Measurements from ENCODE around the gene MYD88. TPM values are rescaled to one million over a fixed set of nuclear protein-coding genes. Genes with fewer than 3 reads are reported as not detected.
A peak's percentile ranks its signal among the peaks of the same experiment; 100 is the strongest.

MYD88 gene
- total RNA-seq = 10 to 100 TPM; 23.4 to 33.6 TPM
- 10 to 100 TPM; 17.7 to 19.3 TPM for polyA plus RNA-seq
- long read RNA-seq, donor 1, transcript MYD88-203 (4 exons, 2,712 nt) = minor isoform, 10 of 151 reads
- long read RNA-seq, donor 1, transcript MYD88-201 (5 exons, 2,850 nt) = major isoform, 103 of 151 reads
- long read RNA-seq, donor 1, partial matches to known transcripts = 6 of 151 reads
- long read RNA-seq, donor 1, other reads (novel, unspliced or antisense) = 31 of 151 reads
- long read RNA-seq, donor 2, transcript MYD88-201 (5 exons, 2,850 nt) = major isoform, 24 of 34 reads
- long read RNA-seq, donor 2, partial matches to known transcripts = 1 of 34 reads
- long read RNA-seq, donor 2, other reads (novel, unspliced or antisense) = 7 of 34 reads

DNA sequence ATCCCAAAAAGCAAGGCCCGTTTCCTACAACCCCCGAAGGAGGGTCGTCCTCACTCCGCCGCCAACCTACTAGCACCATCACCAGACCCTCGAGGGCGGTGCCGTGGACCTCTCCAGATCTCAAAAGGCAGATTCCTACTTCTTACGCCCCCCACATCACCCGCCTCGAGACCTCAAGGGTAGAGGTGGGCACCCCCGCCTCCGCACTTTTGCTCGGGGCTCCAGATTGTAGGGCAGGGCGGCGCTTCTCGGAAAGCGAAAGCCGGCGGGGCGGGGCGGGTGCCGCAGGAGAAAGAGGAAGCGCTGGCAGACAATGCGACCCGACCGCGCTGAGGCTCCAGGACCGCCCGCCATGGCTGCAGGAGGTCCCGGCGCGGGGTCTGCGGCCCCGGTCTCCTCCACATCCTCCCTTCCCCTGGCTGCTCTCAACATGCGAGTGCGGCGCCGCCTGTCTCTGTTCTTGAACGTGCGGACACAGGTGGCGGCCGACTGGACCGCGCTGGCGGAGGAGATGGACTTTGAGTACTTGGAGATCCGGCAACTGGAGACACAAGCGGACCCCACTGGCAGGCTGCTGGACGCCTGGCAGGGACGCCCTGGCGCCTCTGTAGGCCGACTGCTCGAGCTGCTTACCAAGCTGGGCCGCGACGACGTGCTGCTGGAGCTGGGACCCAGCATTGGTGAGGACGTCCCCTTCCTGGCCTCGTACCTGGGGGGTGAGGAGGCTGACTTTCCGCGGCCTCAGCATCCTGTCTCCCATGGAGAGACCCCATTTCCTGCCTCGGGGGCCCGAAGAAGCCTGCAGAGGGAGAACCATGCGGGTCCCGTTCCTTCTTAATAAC is at the start of gene MYD88:
TSS of gene MYD88 (plus strand) at position 313 of the 842 bp plus-strand sequence. CDS start at position 353, 40 bp downstream.
- H3K27me3 ChIP-seq (ENCODE audit: control insufficient read depth in 1 of 2, insufficient read depth in 2 of 2, low read length in 1 of 2) = no peaks in the 10 kb centered on the region
- WGBS, 2 donors = 2 to 3% methylated on average over 61 to 65 of the region's 65 CpGs
- intact Hi-C loops (cut with DNase I) = loop anchor here in 1 of 2 donors (5.0 kb wide), 2 partner anchors 109 to 314 kb away; partner anchors contain the start of gene ACVR2B
- H3K4me3 ChIP-seq (ENCODE audit: low read length in 2 of 2) = peak within 1 kb of the TSS; percentile 54 to 58
- H3K4me1 ChIP-seq (ENCODE audit: control insufficient read depth in 1 of 2, insufficient read depth in 2 of 2, low read length in 2 of 2) = no peaks in the 10 kb centered on the region
- H3K9me3 ChIP-seq (ENCODE audit: control insufficient read depth, low read length) = no peaks in the 10 kb centered on the region
- DNase-seq (peak; percentile 92 to 95), ATAC-seq (ENCODE audit: low FRiP score) (peak; percentile 75)
- H3K27ac ChIP-seq (ENCODE audit: low read depth in 1 of 2, low read length in 2 of 2) = peak within 1 kb of the TSS; percentile 29 to 98
- H3K36me3 ChIP-seq (ENCODE audit: control insufficient read depth in 1 of 2, insufficient read depth in 2 of 2, low read length in 1 of 2) = peaks cover 0 to 2% of the 10 kb centered on the region in 2 donors

DNA sequence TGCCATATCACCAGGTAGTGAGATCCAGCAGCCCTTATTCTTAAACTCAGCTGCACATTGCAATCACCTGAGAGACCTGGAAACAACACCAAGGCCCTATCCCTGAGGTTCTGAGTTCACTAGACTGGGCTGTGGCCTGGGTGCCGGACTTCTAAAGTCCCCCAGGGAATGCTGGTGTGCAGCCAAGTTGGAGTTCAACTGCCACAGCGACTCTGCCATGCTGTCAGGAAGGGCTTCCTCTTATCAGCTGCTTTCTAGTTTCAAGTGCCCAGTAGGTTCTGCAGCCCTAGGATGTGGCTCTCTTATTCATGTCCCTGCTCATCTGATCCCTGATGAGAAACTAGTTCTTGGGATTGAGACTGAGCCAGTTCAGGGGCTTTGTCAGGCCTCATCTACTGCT is 49.3 kb upstream of the MYD88 start:
- no peaks in the 10 kb centered on the region for H3K27me3 ChIP-seq (ENCODE audit: control insufficient read depth in 1 of 2, insufficient read depth in 2 of 2, low read length in 1 of 2)
- H3K4me3 ChIP-seq (ENCODE audit: low read length in 2 of 2) = no peak overlapping the region
- no peak overlapping the region for H3K27ac ChIP-seq (ENCODE audit: low read depth in 1 of 2, low read length in 2 of 2)
- H3K36me3 ChIP-seq (ENCODE audit: control insufficient read depth in 1 of 2, insufficient read depth in 2 of 2, low read length in 1 of 2) = no peaks in the 10 kb centered on the region
- intact Hi-C loops (cut with DNase I) = no loop called here
- H3K4me1 ChIP-seq (ENCODE audit: control insufficient read depth in 1 of 2, insufficient read depth in 2 of 2, low read length in 2 of 2) = no peaks in the 10 kb centered on the region
- DNase-seq (no peak), ATAC-seq (ENCODE audit: low FRiP score) (no peak)
- no peaks in the 10 kb centered on the region for H3K9me3 ChIP-seq (ENCODE audit: control insufficient read depth, low read length)
- WGBS, 2 donors = 41 to 47% methylated on average over 2 of the region's 2 CpGs

DNA sequence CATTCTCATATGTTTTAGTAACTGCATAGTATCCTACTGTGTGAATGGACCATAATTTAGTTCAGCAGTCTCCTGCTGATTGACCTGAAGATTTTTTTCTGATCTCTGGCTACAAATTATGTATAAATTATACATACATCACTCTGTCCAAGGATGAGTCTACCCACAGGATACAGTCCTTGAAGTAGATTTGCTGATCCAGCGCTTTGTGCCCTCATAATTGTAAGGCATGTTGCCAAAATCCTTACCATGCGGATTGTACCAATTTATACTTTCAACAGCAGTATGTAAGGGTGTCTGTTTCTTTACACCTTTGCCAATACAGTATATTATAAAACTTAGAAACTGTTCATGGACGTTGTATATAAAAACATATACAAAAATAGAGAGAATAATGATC is 48.0 kb upstream of the MYD88 start:
- intact Hi-C loops (cut with DNase I) = no loop called here
- no peaks in the 10 kb centered on the region for H3K4me1 ChIP-seq (ENCODE audit: control insufficient read depth in 1 of 2, insufficient read depth in 2 of 2, low read length in 2 of 2)
- 84 to 91% methylated on average over 3 of the region's 3 CpGs for WGBS, 2 donors
- no peak for DNase-seq
- H3K27ac ChIP-seq (ENCODE audit: low read depth in 1 of 2, low read length in 2 of 2) = no peak overlapping the region
- H3K9me3 ChIP-seq (ENCODE audit: control insufficient read depth, low read length) = no peaks in the 10 kb centered on the region
- no peak for ATAC-seq (ENCODE audit: low FRiP score)
- no peaks in the 10 kb centered on the region for H3K36me3 ChIP-seq (ENCODE audit: control insufficient read depth in 1 of 2, insufficient read depth in 2 of 2, low read length in 1 of 2)
- H3K4me3 ChIP-seq (ENCODE audit: low read length in 2 of 2) = no peak overlapping the region
- no peaks in the 10 kb centered on the region for H3K27me3 ChIP-seq (ENCODE audit: control insufficient read depth in 1 of 2, insufficient read depth in 2 of 2, low read length in 1 of 2)

DNA sequence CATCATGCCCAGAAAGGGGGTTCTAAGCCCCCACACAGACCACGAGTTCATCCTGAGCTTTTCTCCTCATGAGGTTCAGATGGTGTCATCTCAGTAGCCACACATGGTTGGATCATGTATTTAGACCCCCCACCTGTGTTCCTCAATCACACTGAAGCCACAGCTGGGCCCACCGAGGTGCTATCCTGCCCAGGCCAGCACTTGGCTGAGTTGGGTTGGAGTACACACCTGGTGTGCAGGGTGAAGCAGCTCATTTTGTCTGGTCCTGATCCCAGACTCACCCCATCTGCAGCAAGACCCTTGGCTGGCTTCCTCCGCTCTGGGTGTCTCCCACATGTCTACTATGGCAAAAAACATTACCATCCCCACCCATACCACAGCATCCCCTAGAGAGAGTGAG is 43.5 kb upstream of the MYD88 start:
- Histone ChIP-seq H3K4me3 (ENCODE audit: low read length in 2 of 2) (no peak overlapping the region), H3K36me3 (ENCODE audit: control insufficient read depth in 1 of 2, insufficient read depth in 2 of 2, low read length in 1 of 2) (no peaks in the 10 kb centered on the region), H3K27me3 (ENCODE audit: control insufficient read depth in 1 of 2, insufficient read depth in 2 of 2, low read length in 1 of 2) (no peaks in the 10 kb centered on the region), H3K27ac (ENCODE audit: low read depth in 1 of 2, low read length in 2 of 2) (no peak overlapping the region), H3K9me3 (ENCODE audit: control insufficient read depth, low read length) (no peaks in the 10 kb centered on the region), H3K4me1 (ENCODE audit: control insufficient read depth in 1 of 2, insufficient read depth in 2 of 2, low read length in 2 of 2) (no peaks in the 10 kb centered on the region)
- DNase-seq (peak in 1 of 2 donors; percentile 63), ATAC-seq (ENCODE audit: low FRiP score) (no peak)
- intact Hi-C loops (cut with DNase I) = no loop called here
- WGBS, 2 donors = 89 to 91% methylated on average over 3 of the region's 3 CpGs

DNA sequence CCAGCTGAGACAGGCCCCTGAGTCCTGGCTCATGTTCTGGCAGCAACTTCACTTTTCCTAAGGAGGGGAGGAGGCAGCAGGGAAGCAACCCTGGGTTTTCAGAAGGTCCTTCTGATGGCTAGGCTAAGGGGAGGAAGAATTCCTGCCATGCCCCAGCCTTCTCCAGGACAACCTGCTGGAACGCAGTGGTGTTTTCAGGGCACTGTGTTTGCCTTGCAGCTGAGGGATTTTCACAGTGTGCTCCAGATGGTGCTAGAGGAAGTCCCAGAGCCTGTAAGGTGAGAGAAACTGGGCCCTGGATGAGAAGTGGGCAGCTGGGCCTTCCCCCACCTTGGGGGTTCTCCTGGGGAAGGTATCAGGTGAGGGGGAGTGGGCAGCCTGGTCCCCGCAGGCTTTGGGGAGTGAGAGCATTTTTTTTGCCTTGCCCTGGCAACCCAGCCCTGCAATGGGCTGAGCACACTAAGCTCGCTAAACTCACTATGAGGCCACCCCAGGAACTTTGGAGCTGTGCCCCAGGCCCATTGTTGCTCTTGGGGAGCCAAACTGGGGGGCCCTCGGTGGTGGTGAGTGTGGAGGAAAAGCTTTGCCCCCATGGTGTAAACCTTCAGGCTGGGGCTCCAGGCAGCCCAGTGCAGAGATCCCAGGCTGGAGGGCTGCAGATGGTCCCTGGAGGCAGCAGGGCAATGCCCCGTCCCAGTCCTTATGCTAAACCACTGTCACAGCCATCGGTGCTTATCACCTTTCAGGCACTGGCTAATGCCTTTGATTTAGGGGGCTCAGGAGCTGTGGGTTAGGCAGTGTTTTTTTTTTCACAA is 42.6 kb upstream of the MYD88 start:
- Histone ChIP-seq H3K36me3 (ENCODE audit: control insufficient read depth in 1 of 2, insufficient read depth in 2 of 2, low read length in 1 of 2) (no peaks in the 10 kb centered on the region), H3K4me1 (ENCODE audit: control insufficient read depth in 1 of 2, insufficient read depth in 2 of 2, low read length in 2 of 2) (no peaks in the 10 kb centered on the region), H3K9me3 (ENCODE audit: control insufficient read depth, low read length) (no peaks in the 10 kb centered on the region), H3K4me3 (ENCODE audit: low read length in 2 of 2) (no peak overlapping the region), H3K27ac (ENCODE audit: low read depth in 1 of 2, low read length in 2 of 2) (no peak overlapping the region), H3K27me3 (ENCODE audit: control insufficient read depth in 1 of 2, insufficient read depth in 2 of 2, low read length in 1 of 2) (no peaks in the 10 kb centered on the region)
- DNase-seq (peak in 1 of 2 donors; percentile 59), ATAC-seq (ENCODE audit: low FRiP score) (no peak)
- WGBS, 2 donors = 83% methylated on average over 6 of the region's 6 CpGs
- intact Hi-C loops (cut with DNase I) = no loop called here

DNA sequence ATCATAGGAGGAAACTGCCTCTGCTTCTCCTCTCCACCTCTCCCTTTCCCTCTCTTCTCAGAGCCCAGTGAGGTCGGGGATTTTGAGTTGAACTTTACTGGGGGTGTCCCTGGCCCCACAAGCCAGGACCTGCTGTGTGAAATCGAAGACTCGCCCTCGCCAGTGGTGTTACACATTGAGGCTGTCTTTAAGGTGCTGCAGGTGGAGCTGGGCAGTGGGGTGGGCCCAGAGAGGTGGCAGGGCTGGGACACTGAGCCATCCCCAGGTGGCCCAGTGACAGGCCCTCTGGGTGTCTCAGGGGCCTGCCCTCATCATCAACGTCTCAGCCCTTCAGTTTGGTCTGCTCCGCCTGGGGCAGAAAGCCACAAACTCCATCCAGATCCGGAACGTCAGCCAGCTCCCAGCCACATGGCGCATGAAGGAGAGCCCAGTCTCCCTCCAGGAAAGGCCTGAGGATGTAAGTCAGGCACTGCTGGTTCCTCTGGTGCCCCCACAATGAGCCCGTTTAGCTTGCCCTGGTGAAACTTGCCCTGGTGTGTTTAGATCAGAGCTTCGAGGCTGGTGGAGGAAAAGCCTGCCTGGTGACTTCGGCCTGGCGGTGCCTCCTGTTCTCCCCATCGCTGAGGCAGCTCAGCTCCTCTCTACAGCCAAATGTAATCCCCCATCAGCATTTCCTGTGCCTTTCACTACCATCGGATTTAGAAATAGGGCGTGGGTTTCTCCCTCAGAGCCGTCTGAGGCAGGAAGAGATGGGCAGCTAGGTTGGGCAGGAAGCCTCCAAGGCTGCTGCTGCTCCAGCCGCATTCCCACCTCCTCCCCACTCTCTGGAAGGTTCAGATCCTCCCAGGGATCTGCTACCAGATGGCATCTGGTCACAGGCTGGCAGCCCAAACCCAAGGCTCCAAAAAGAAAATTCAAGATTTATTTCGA is 40.8 kb upstream of the MYD88 start:
- Histone ChIP-seq H3K4me1 (ENCODE audit: control insufficient read depth in 1 of 2, insufficient read depth in 2 of 2, low read length in 2 of 2) (no peaks in the 10 kb centered on the region), H3K36me3 (ENCODE audit: control insufficient read depth in 1 of 2, insufficient read depth in 2 of 2, low read length in 1 of 2) (no peaks in the 10 kb centered on the region), H3K4me3 (ENCODE audit: low read length in 2 of 2) (no peak overlapping the region), H3K27me3 (ENCODE audit: control insufficient read depth in 1 of 2, insufficient read depth in 2 of 2, low read length in 1 of 2) (no peaks in the 10 kb centered on the region), H3K9me3 (ENCODE audit: control insufficient read depth, low read length) (no peaks in the 10 kb centered on the region), H3K27ac (ENCODE audit: low read depth in 1 of 2, low read length in 2 of 2) (no peak overlapping the region)
- no peak for DNase-seq
- ATAC-seq (ENCODE audit: low FRiP score) = no peak
- WGBS, 2 donors = 78 to 79% methylated on average over 19 of the region's 19 CpGs
- intact Hi-C loops (cut with DNase I) = no loop called here

DNA sequence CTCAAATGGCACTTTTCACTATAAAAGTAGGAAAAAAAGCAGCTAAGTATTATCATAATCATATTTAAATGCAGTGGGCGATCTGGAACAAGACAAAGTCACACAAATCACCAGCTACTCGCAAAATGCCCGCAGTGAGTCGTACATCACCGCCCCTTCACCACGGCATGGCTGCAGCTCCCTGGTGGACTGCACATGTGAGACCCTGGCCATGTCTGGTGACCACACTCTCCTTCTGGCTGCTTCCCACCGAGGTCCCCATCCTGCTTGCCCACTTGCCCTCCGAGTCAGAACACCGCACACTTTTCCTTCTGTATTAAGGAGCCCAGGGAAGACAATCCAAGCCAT is 40.1 kb upstream of the MYD88 start:
- Histone ChIP-seq H3K9me3 (ENCODE audit: control insufficient read depth, low read length) (no peaks in the 10 kb centered on the region), H3K4me3 (ENCODE audit: low read length in 2 of 2) (no peak overlapping the region), H3K36me3 (ENCODE audit: control insufficient read depth in 1 of 2, insufficient read depth in 2 of 2, low read length in 1 of 2) (no peaks in the 10 kb centered on the region), H3K27me3 (ENCODE audit: control insufficient read depth in 1 of 2, insufficient read depth in 2 of 2, low read length in 1 of 2) (no peaks in the 10 kb centered on the region), H3K4me1 (ENCODE audit: control insufficient read depth in 1 of 2, insufficient read depth in 2 of 2, low read length in 2 of 2) (no peaks in the 10 kb centered on the region), H3K27ac (ENCODE audit: low read depth in 1 of 2, low read length in 2 of 2) (no peak overlapping the region)
- intact Hi-C loops (cut with DNase I) = no loop called here
- WGBS, 2 donors = 88% methylated on average over 9 of the region's 9 CpGs
- ATAC-seq (ENCODE audit: low FRiP score) (no peak), DNase-seq (no peak)

DNA sequence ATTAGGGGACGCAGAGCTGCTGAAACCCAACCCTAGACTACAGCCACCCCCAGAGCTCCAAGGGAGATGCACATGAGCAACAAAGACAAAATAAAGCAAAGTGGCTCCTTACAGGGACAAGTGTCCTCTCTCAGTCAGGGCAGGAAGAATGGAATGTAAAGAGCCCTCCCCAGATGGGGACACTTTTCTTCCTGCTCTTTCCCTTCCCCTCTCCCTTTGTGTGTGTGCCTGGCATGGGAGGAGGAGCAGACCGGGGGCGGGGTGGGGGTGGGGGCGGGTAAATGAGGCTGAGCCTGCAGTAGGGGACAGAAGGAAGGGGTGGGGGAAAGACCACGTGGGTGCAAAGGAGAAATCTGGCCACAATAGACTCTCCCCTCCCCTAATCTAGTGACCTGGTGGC is 38.9 kb upstream of the MYD88 start:
- ATAC-seq (ENCODE audit: low FRiP score) = no peak
- H3K27ac ChIP-seq (ENCODE audit: low read depth in 1 of 2, low read length in 2 of 2) = no peak overlapping the region
- no peaks in the 10 kb centered on the region for H3K27me3 ChIP-seq (ENCODE audit: control insufficient read depth in 1 of 2, insufficient read depth in 2 of 2, low read length in 1 of 2)
- 24% methylated on average over 4 to 5 of the region's 5 CpGs for WGBS, 2 donors
- H3K4me3 ChIP-seq (ENCODE audit: low read length in 2 of 2) = no peak overlapping the region
- H3K9me3 ChIP-seq (ENCODE audit: control insufficient read depth, low read length) = no peaks in the 10 kb centered on the region
- H3K4me1 ChIP-seq (ENCODE audit: control insufficient read depth in 1 of 2, insufficient read depth in 2 of 2, low read length in 2 of 2) = no peaks in the 10 kb centered on the region
- no peaks in the 10 kb centered on the region for H3K36me3 ChIP-seq (ENCODE audit: control insufficient read depth in 1 of 2, insufficient read depth in 2 of 2, low read length in 1 of 2)
- DNase-seq = no peak
- intact Hi-C loops (cut with DNase I) = no loop called here

Data from aorta (tissue), 5 donors.